Smooth muscle cell (in vitro differentiated cells): Measurements from ENCODE around the gene ZNF593. TPM values are rescaled to one million over a fixed set of nuclear protein-coding genes. Genes with fewer than 3 reads are reported as not detected.

Experiments
- DNase-seq: peaks from one replicate; lab custom pipeline; 2025; ENCODE audit not compliant: unreplicated experiment; lab: John Stamatoyannopoulos, UW
- H2AFZ ChIP-seq: fragments of 200-600 bp; sonication (generic); 2 replicates; pipeline ENCODE4 v1.6.0; 2016; ENCODE audit warnings: antibody characterized with exemption, low read depth, mild to moderate bottlenecking
- H3F3A ChIP-seq: fragments of 200-600 bp; sonication (generic); 2 replicates; pipeline ENCODE4 v1.6.0; 2017; ENCODE audit warnings: antibody characterized with exemption, low read depth
- H3K27ac ChIP-seq: fragments of 200-600 bp; sonication (generic); 2 replicates; pipeline ENCODE4 v1.5.1; 2016; ENCODE audit warnings: low read depth, mild to moderate bottlenecking
- H3K27me3 ChIP-seq: fragments of 200-600 bp; sonication (generic); 2 replicates; pipeline ENCODE4 v1.6.1; 2016; ENCODE audit warnings: low read depth, mild to moderate bottlenecking
- H3K36me3 ChIP-seq: fragments of 200-600 bp; sonication (generic); 2 replicates; pipeline ENCODE4 v1.5.1; 2016; ENCODE audit warnings: low read depth
- H3K4me1 ChIP-seq: fragments of 200-600 bp; sonication (generic); 2 replicates; pipeline ENCODE4 v1.5.1; 2016; ENCODE audit warnings: low read depth
- H3K4me2 ChIP-seq: fragments of 200-600 bp; sonication (generic); 2 replicates; pipeline ENCODE4 v1.6.0; 2016; ENCODE audit warnings: mild to moderate bottlenecking
- H3K4me3 ChIP-seq: fragments of 200-600 bp; sonication (generic); 2 replicates; pipeline ENCODE4 v1.5.1; 2016; ENCODE audit warnings: mild to moderate bottlenecking
- H3K79me2 ChIP-seq: fragments of 200-600 bp; sonication (generic); 2 replicates; pipeline ENCODE4 v1.6.0; 2016; ENCODE audit warnings: low read depth, mild to moderate bottlenecking
- H3K9ac ChIP-seq: fragments of 200-600 bp; sonication (generic); 2 replicates; pipeline ENCODE4 v1.6.0; 2016; ENCODE audit warnings: low read depth
- H3K9me3 ChIP-seq: fragments of 200-600 bp; sonication (generic); replicated peaks from 2 replicates; pipeline ENCODE4 v1.5.1; 2016; ENCODE audit warnings: low read depth
- H4K20me1 ChIP-seq: fragments of 200-600 bp; sonication (generic); 2 replicates; pipeline ENCODE4 v1.6.0; 2016; ENCODE audit warnings: low read depth
- CTCF ChIP-seq: fragments of 200-600 bp; sonication (generic); IDR thresholded peaks from 2 replicates; pipeline ENCODE4 v1.5.1; 2017; ENCODE audit warnings: borderline replicate concordance, mild to moderate bottlenecking, antibody characterized with exemption; ENCODE audit not compliant: insufficient read depth, poor library complexity, severe bottlenecking
- WGBS: methylation state at CpG from one replicate; pipeline ENCODE4 v1.1.7; 2016; ENCODE audit warnings: low lambda C conversion rate; 5-methylcytosine and 5-hydroxymethylcytosine counted together
- polyA plus RNA-seq: library from polyadenylated mRNA; unstranded; fragments of >200 nt; fragmentation: Nextera tagmentation; extraction: Ambion mirVana; gene quantifications from 2 replicates; pipeline ENCODE4 v1.2.1, GENCODE V29; 2016
- total RNA-seq: library from RNA; depleted of rRNA; stranded (reverse); fragments of >200 nt; gene quantifications from 2 replicates; pipeline ENCODE4 v1.2.3, GENCODE V29; 2014

ZNF593 gene
- total and polyA plus RNA-seq, 2 experiments from 2014 or later: 38.4 to 52.4 TPM

- Histone ChIP-seq H3K4me3 (no peak within 1 kb of the TSS), H3K36me3 (no peaks in the 10 kb centered on the region), H3K79me2 (no peaks in the 10 kb centered on the region), H2AFZ (no peak within 1 kb of the TSS), H3K9ac (no peak within 1 kb of the TSS), H4K20me1 (no peaks in the 10 kb centered on the region), H3K27me3 (peaks cover 12% of the 10 kb centered on the region), H3K9me3 (no peaks in the 10 kb centered on the region), H3F3A (no peaks in the 10 kb centered on the region), H3K27ac (no peak within 1 kb of the TSS), H3K4me2 (no peak within 1 kb of the TSS), H3K4me1 (peaks cover 31% of the 10 kb centered on the region)
- 33% methylated on average over 6 of the region's 6 CpGs for WGBS
- no peak for DNase-seq
- no peak for TF ChIP-seq CTCF
Observed at GRCh38 chr1:26158908-26159742, 10.6 kb upstream of the ZNF593 start, which contains the start of gene FAM110D. FAM110D (plus strand) TSS chr1:26159079; CDS start chr1:26161292, 2,213 bp downstream.

- Histone ChIP-seq H3K36me3 (no peaks in the 10 kb centered on the region), H3K79me2 (no peaks in the 10 kb centered on the region), H3F3A (no peaks in the 10 kb centered on the region), H2AFZ (no peak overlapping the region), H3K4me2 (no peak overlapping the region), H3K4me3 (no peak overlapping the region), H3K9ac (no peak overlapping the region), H3K27me3 (peaks cover 12% of the 10 kb centered on the region), H3K27ac (no peak overlapping the region), H3K9me3 (no peaks in the 10 kb centered on the region), H4K20me1 (no peaks in the 10 kb centered on the region), H3K4me1 (peaks cover 26% of the 10 kb centered on the region)
- WGBS: 70% methylated on average over 4 of the region's 4 CpGs
- no peak for TF ChIP-seq CTCF
- no peak for DNase-seq
Observed at GRCh38 chr1:26159743-26160039, 10.0 kb upstream of the ZNF593 start.

GRCh38 chr1:26160527-26161414 lies 8.9 kb upstream of the ZNF593 start:
- DNase-seq: no peak
- Histone ChIP-seq H3K36me3 (no peaks in the 10 kb centered on the region), H3K27ac (no peak overlapping the region), H3F3A (peaks cover 8% of the 10 kb centered on the region), H3K4me2 (peak overlapping the region; percentile 91), H2AFZ (peak overlapping the region; percentile 96), H4K20me1 (no peaks in the 10 kb centered on the region), H3K9me3 (no peaks in the 10 kb centered on the region), H3K9ac (no peak overlapping the region), H3K4me1 (peaks cover 31% of the 10 kb centered on the region), H3K27me3 (peaks cover 6% of the 10 kb centered on the region), H3K79me2 (no peaks in the 10 kb centered on the region), H3K4me3 (peak overlapping the region; percentile 50)
- WGBS: 54% methylated on average over 18 of the region's 18 CpGs
- TF ChIP-seq CTCF: no peak
